ENCODE measurements around the gene MFF. TPM values are rescaled to one million over a fixed set of nuclear protein-coding genes. Genes with fewer than 3 reads are reported as not detected.

MFF gene
- polyA plus RNA-seq, 3 donors: 39.4 to 100 (median 91.7) TPM

- no peaks in the 10 kb centered on the region for H3K79me2 ChIP-seq (ENCODE audit: insufficient read depth, low read length)
- no peaks in the 10 kb centered on the region for H3K36me3 ChIP-seq (replicated peaks in 1 of 2; ENCODE audit: control insufficient read depth in 1 of 2, insufficient read depth in 2 of 2, low read length in 2 of 2)
- 100% methylated on average over 2 of the region's 2 CpGs for WGBS (ENCODE audit: insufficient coverage)
- H2AFZ ChIP-seq (ENCODE audit: insufficient read depth, low read depth, low read length, poor library complexity, severe bottlenecking): no peak overlapping the region
- H3K9me3 ChIP-seq (replicated peaks in 1 of 2; ENCODE audit: control insufficient read depth in 1 of 2, insufficient read depth in 1 of 2, low read length in 2 of 2): no peaks in the 10 kb centered on the region
- peak overlapping the region in 1 of 7 donors; percentile 37 for H3K27ac Mint-ChIP-seq
- H3K4me2 ChIP-seq (replicated peaks; ENCODE audit: extremely low read depth, low read length, poor library complexity, severe bottlenecking): no peak overlapping the region
- H3K36me3 Mint-ChIP-seq: no peaks in the 10 kb centered on the region
- peaks cover 32 to 45% of the 10 kb centered on the region in 2 donors for H3K4me1 ChIP-seq (ENCODE audit: control insufficient read depth in 1 of 2, insufficient read depth in 2 of 2, low read length in 2 of 2)
- H3K4me3 ChIP-seq (replicated peaks in 1 of 3; ENCODE audit: low read depth in 2 of 3, low read length in 3 of 3): no peak overlapping the region
- no peak overlapping the region for H3K27ac ChIP-seq (ENCODE audit: low read depth in 1 of 2, low read length in 2 of 2)
- DNase-seq: peak in 1 of 3 donors; percentile 38
- intact Hi-C loops (cut with micrococcal nuclease): loop anchor here (5.0 to 10.0 kb wide), 2 partner anchors 36 to 63 kb away; no protein-coding TSS in a partner anchor
- H4K20me1 ChIP-seq (ENCODE audit: insufficient read depth, low read length): no peaks in the 10 kb centered on the region
- no peak overlapping the region for H3K4me3 Mint-ChIP-seq
- no peak for TF ChIP-seq CTCF (IDR thresholded peaks at IDR 0.05)
- no peak overlapping the region for H3K9ac ChIP-seq (ENCODE audit: insufficient read depth, low read length, poor library complexity, severe bottlenecking)
- peaks cover 0 to 6% (median 0%) of the 10 kb centered on the region in 3 donors for H3K27me3 Mint-ChIP-seq (ENCODE audit: low read depth in 3 of 3)
- H3K4me1 Mint-ChIP-seq: peaks cover 46% of the 10 kb centered on the region
- no peaks in the 10 kb centered on the region for H3K27me3 ChIP-seq (ENCODE audit: control insufficient read depth in 2 of 2, insufficient read depth in 2 of 2, low read length in 2 of 2)
- H3K9me3 Mint-ChIP-seq: no peaks in the 10 kb centered on the region
These were observed 76.5 kb downstream of the MFF start for GRCh38 chr2:227401550-227401949.

GRCh38 chr2:227402321-227402720 lies 77.3 kb downstream of the MFF start:
- intact Hi-C loops (cut with micrococcal nuclease): loop anchor here (5.0 to 10.0 kb wide), 2 partner anchors 35 to 62 kb away; no protein-coding TSS in a partner anchor
- peaks cover 37 to 49% of the 10 kb centered on the region in 2 donors for H3K4me1 ChIP-seq (ENCODE audit: control insufficient read depth in 1 of 2, insufficient read depth in 2 of 2, low read length in 2 of 2)
- Mint-ChIP-seq H3K4me1 (peaks cover 49% of the 10 kb centered on the region), H3K9me3 (no peaks in the 10 kb centered on the region), H3K4me3 (no peak overlapping the region), H3K36me3 (no peaks in the 10 kb centered on the region), H3K27me3 (ENCODE audit: low read depth in 3 of 3) (peaks cover 0 to 6% (median 0%) of the 10 kb centered on the region in 3 donors), H3K27ac (no peak overlapping the region)
- no peaks in the 10 kb centered on the region for H3K36me3 ChIP-seq (replicated peaks in 1 of 2; ENCODE audit: control insufficient read depth in 1 of 2, insufficient read depth in 2 of 2, low read length in 2 of 2)
- H3K27ac ChIP-seq (ENCODE audit: low read depth in 1 of 2, low read length in 2 of 2): no peak overlapping the region
- no peak overlapping the region for H3K4me2 ChIP-seq (replicated peaks; ENCODE audit: extremely low read depth, low read length, poor library complexity, severe bottlenecking)
- H3K79me2 ChIP-seq (ENCODE audit: insufficient read depth, low read length): no peaks in the 10 kb centered on the region
- H4K20me1 ChIP-seq (ENCODE audit: insufficient read depth, low read length): no peaks in the 10 kb centered on the region
- DNase-seq: no peak
- H3K27me3 ChIP-seq (ENCODE audit: control insufficient read depth in 2 of 2, insufficient read depth in 2 of 2, low read length in 2 of 2): no peaks in the 10 kb centered on the region
- H2AFZ ChIP-seq (ENCODE audit: insufficient read depth, low read depth, low read length, poor library complexity, severe bottlenecking): no peak overlapping the region
- no peak overlapping the region for H3K9ac ChIP-seq (ENCODE audit: insufficient read depth, low read length, poor library complexity, severe bottlenecking)
- no peaks in the 10 kb centered on the region for H3K9me3 ChIP-seq (replicated peaks in 1 of 2; ENCODE audit: control insufficient read depth in 1 of 2, insufficient read depth in 1 of 2, low read length in 2 of 2)
- TF ChIP-seq CTCF (IDR thresholded peaks at IDR 0.05): no peak
- no peak overlapping the region for H3K4me3 ChIP-seq (replicated peaks in 1 of 3; ENCODE audit: low read depth in 2 of 3, low read length in 3 of 3)

Data from CD14-positive monocyte (primary cell).